ENCODE data around the gene MDK.

The MDK gene

GRCh38 chr11:46417711-46418110, 36.2 kb downstream of the MDK start:
- no peak overlapping the region for H3K4me3 ChIP-seq (ENCODE audit: low read depth, low read length)
- no peak for TF ChIP-seq MAX (IDR thresholded peaks at IDR 0.05; ENCODE audit: low read depth, low read length)
- TF ChIP-seq POLR2A (IDR thresholded peaks at IDR 0.05; ENCODE audit: extremely low read depth, insufficient read length), result no peak
- TF ChIP-seq CTCF (IDR thresholded peaks at IDR 0.05; ENCODE audit: low read depth, low read length), result no peak
- no peak for TF ChIP-seq MYC (IDR thresholded peaks at IDR 0.05; ENCODE audit: low read depth, low read length)
- DNase-seq (ENCODE audit: low read depth), result no peak

- TF ChIP-seq POLR2A (IDR thresholded peaks at IDR 0.05; ENCODE audit: extremely low read depth, insufficient read length) (no peak), MYC (IDR thresholded peaks at IDR 0.05; ENCODE audit: low read depth, low read length) (no peak), MAX (IDR thresholded peaks at IDR 0.05; ENCODE audit: low read depth, low read length) (no peak), CTCF (IDR thresholded peaks at IDR 0.05; ENCODE audit: low read depth, low read length) (no peak)
- H3K4me3 ChIP-seq (ENCODE audit: low read depth, low read length), result no peak overlapping the region
- DNase-seq (ENCODE audit: low read depth), result no peak
Observed at GRCh38 chr11:46418751-46419150, 37.3 kb downstream of the MDK start.

- H3K4me3 ChIP-seq (ENCODE audit: low read depth, low read length), result no peak overlapping the region
- DNase-seq (ENCODE audit: low read depth), result no peak
- TF ChIP-seq CTCF (IDR thresholded peaks at IDR 0.05; ENCODE audit: low read depth, low read length) (no peak), MYC (IDR thresholded peaks at IDR 0.05; ENCODE audit: low read depth, low read length) (no peak), POLR2A (IDR thresholded peaks at IDR 0.05; ENCODE audit: extremely low read depth, insufficient read length) (no peak), MAX (IDR thresholded peaks at IDR 0.05; ENCODE audit: low read depth, low read length) (no peak)
Observed at GRCh38 chr11:46420513-46420912, 39.0 kb downstream of the MDK start.

- TF ChIP-seq MAX (IDR thresholded peaks at IDR 0.05; ENCODE audit: low read depth, low read length) (no peak), CTCF (IDR thresholded peaks at IDR 0.05; ENCODE audit: low read depth, low read length) (no peak), POLR2A (IDR thresholded peaks at IDR 0.05; ENCODE audit: extremely low read depth, insufficient read length) (no peak), MYC (IDR thresholded peaks at IDR 0.05; ENCODE audit: low read depth, low read length) (no peak)
- no peak for DNase-seq (ENCODE audit: low read depth)
- H3K4me3 ChIP-seq (ENCODE audit: low read depth, low read length), result no peak overlapping the region
Observed at GRCh38 chr11:46421257-46421880, 39.9 kb downstream of the MDK start.

GRCh38 chr11:46422588-46422987, 41.1 kb downstream of the MDK start:
- H3K4me3 ChIP-seq (ENCODE audit: low read depth, low read length), result no peak overlapping the region
- no peak for TF ChIP-seq CTCF (IDR thresholded peaks at IDR 0.05; ENCODE audit: low read depth, low read length)
- no peak for TF ChIP-seq MAX (IDR thresholded peaks at IDR 0.05; ENCODE audit: low read depth, low read length)
- no peak for TF ChIP-seq MYC (IDR thresholded peaks at IDR 0.05; ENCODE audit: low read depth, low read length)
- TF ChIP-seq POLR2A (IDR thresholded peaks at IDR 0.05; ENCODE audit: extremely low read depth, insufficient read length), result no peak
- no peak for DNase-seq (ENCODE audit: low read depth)

Data from NB4 (cell line).